Brain microvascular endothelial cell (primary cell): ENCODE results near the gene CDCA4.

Experiments used
- DNase-seq: peaks from one replicate; pipeline ENCODE4 v3.0.0-alpha.2; 2020
- H3K27ac ChIP-seq: fragments of 250-450 bp; sonication (Bioruptor Pico); 2 replicates; pipeline ENCODE4 v1.5.1; 2020; ENCODE audit warnings: mild to moderate bottlenecking, moderate library complexity
- H3K27me3 ChIP-seq: fragments of 250-450 bp; sonication (Bioruptor Pico); replicated peaks from 2 replicates; pipeline ENCODE4 v1.5.1; 2020; ENCODE audit warnings: mild to moderate bottlenecking
- H3K36me3 ChIP-seq: fragments of 250-450 bp; sonication (Bioruptor Pico); replicated peaks from 2 replicates; pipeline ENCODE4 v1.5.1; 2020; ENCODE audit warnings: mild to moderate bottlenecking
- H3K4me3 ChIP-seq: 2 replicates; pipeline ENCODE4 v1.5.1; 2011; ENCODE audit warnings: low read depth, mild to moderate bottlenecking, control low read depth, low read length, moderate library complexity
- CTCF ChIP-seq: IDR thresholded peaks from 2 replicates; pipeline ENCODE4 v1.5.1; 2011; ENCODE audit warnings: low read depth, mild to moderate bottlenecking, moderate library complexity, low read length, control low read depth, inconsistent platforms; ENCODE audit errors: missing control alignments
- in situ Hi-C: cut with HindIII; loops from 2 replicates; pipeline ENCODE4 v1.10.0; 2017; ENCODE audit warnings: low sequenced_read_pairs, low pct_ligation_motif_present

The CDCA4 gene

GRCh38 chr14:105063056-105063455 is 42.2 kb upstream of the CDCA4 start:
- Histone ChIP-seq H3K27me3 (no peaks in the 10 kb centered on the region), H3K27ac (no peak overlapping the region), H3K4me3 (no peak overlapping the region), H3K36me3 (no peaks in the 10 kb centered on the region)
- TF ChIP-seq CTCF = no peak
- in situ Hi-C loops = no loop called here
- DNase-seq = no peak

GRCh38 chr14:105062048-105062433 is 41.2 kb upstream of the CDCA4 start:
- in situ Hi-C loops = no loop called here
- DNase-seq = no peak
- TF ChIP-seq CTCF = no peak
- H3K36me3 ChIP-seq = no peaks in the 10 kb centered on the region
- no peak overlapping the region for H3K27ac ChIP-seq
- no peaks in the 10 kb centered on the region for H3K27me3 ChIP-seq
- no peak overlapping the region for H3K4me3 ChIP-seq

- no peak overlapping the region for H3K4me3 ChIP-seq
- no peaks in the 10 kb centered on the region for H3K27me3 ChIP-seq
- no peak for DNase-seq
- in situ Hi-C loops = no loop called here
- no peak overlapping the region for H3K27ac ChIP-seq
- no peaks in the 10 kb centered on the region for H3K36me3 ChIP-seq
- TF ChIP-seq CTCF = no peak
These were observed 40.7 kb upstream of the CDCA4 start for GRCh38 chr14:105061428-105062047.

GRCh38 chr14:105060751-105061427 is 40.0 kb upstream of the CDCA4 start:
- in situ Hi-C loops = no loop called here
- H3K4me3 ChIP-seq = no peak overlapping the region
- TF ChIP-seq CTCF = no peak
- no peak for DNase-seq
- H3K27me3 ChIP-seq = peaks cover 3% of the 10 kb centered on the region
- H3K27ac ChIP-seq = no peak overlapping the region
- H3K36me3 ChIP-seq = no peaks in the 10 kb centered on the region

GRCh38 chr14:105059925-105060565 is 39.2 kb upstream of the CDCA4 start:
- in situ Hi-C loops = no loop called here
- H3K27me3 ChIP-seq = peaks cover 5% of the 10 kb centered on the region
- H3K27ac ChIP-seq = no peak overlapping the region
- TF ChIP-seq CTCF = no peak
- no peaks in the 10 kb centered on the region for H3K36me3 ChIP-seq
- DNase-seq = no peak
- no peak overlapping the region for H3K4me3 ChIP-seq
